SU-DHL-6 (cell line): ENCODE results near the gene KRT6A.

Source experiments
- CTCF ChIP-seq: fragments of 200-600 bp; sonication (generic); IDR thresholded peaks from one replicate; pipeline ENCODE4 v1.5.1; 2017; ENCODE audit warnings: antibody characterized with exemption, mild to moderate bottlenecking, low read length, moderate library complexity; ENCODE audit not compliant: insufficient read depth, poor library complexity, severe bottlenecking
- EZH2phosphoT487 ChIP-seq: fragments of 200-600 bp; sonication (generic), shearing (Covaris generic); conservative IDR thresholded peaks from 2 replicates; pipeline ENCODE4 v1.6.1; 2018; ENCODE audit warnings: mild to moderate bottlenecking, antibody characterized with exemption, low read length, moderate library complexity, mixed read lengths

GRCh38 chr12:52441320-52441911 is 51.6 kb downstream of the KRT6A start:
- no peak for TF ChIP-seq CTCF
- TF ChIP-seq EZH2phosphoT487, result no peak
